ENCODE measurements around the gene WRAP73.

WRAP73 gene

GRCh38 chr1:3664700-3665375, 14.9 kb upstream of the WRAP73 start:
- no peak for DNase-seq

- DNase-seq, result no peak
Observed at GRCh38 chr1:3663999-3664699, 14.2 kb upstream of the WRAP73 start.

- DNase-seq, result no peak
Observed at GRCh38 chr1:3662080-3662671, 12.3 kb upstream of the WRAP73 start.

- DNase-seq, result no peak
Observed at GRCh38 chr1:3661631-3662030, 11.7 kb upstream of the WRAP73 start.

GRCh38 chr1:3660704-3661103, 10.8 kb upstream of the WRAP73 start:
- DNase-seq, result no peak

- no peak for DNase-seq
Observed at GRCh38 chr1:3659093-3659492, 9.2 kb upstream of the WRAP73 start.

- no peak for DNase-seq
Observed at GRCh38 chr1:3658231-3658615, 8.3 kb upstream of the WRAP73 start.

GRCh38 chr1:3657578-3658230, 7.8 kb upstream of the WRAP73 start:
- DNase-seq, result no peak

GRCh38 chr1:3657096-3657475, 7.2 kb upstream of the WRAP73 start:
- DNase-seq, result no peak

- DNase-seq, result no peak
Observed at GRCh38 chr1:3656450-3657095, 6.7 kb upstream of the WRAP73 start.

- no peak for DNase-seq
Observed at GRCh38 chr1:3654549-3655281, 4.8 kb upstream of the WRAP73 start.

- DNase-seq, result no peak
Observed at GRCh38 chr1:3653286-3653618, 3.3 kb upstream of the WRAP73 start.

- no peak for DNase-seq
Observed at GRCh38 chr1:3652548-3653285, 2.8 kb upstream of the WRAP73 start.

GRCh38 chr1:3651930-3652547, 2.1 kb upstream of the WRAP73 start, which contains the start of gene TP73:
Gene TP73, plus strand, starts transcription at chr1:3652516. Its CDS starts 29,850 bp downstream, at chr1:3682366.
- no peak for DNase-seq

GRCh38 chr1:3651026-3651929, 1.4 kb upstream of the WRAP73 start:
- DNase-seq, result no peak

- DNase-seq, result no peak
Observed at GRCh38 chr1:3650248-3651025, 534 bp upstream of the WRAP73 start.

- DNase-seq, result no peak
Observed at GRCh38 chr1:3646596-3646995, 3.3 kb downstream of the WRAP73 start.

GRCh38 chr1:3645666-3646355, 4.1 kb downstream of the WRAP73 start:
- no peak for DNase-seq

- no peak for DNase-seq
Observed at GRCh38 chr1:3645247-3645646, 4.7 kb downstream of the WRAP73 start.
